Right kidney (tissue), 9 donors: ENCODE results near the gene BORA.
A peak's percentile ranks its signal among the peaks of the same experiment; 100 is the strongest.
"Not testable (repeated sequence)": the region's sequence is repeated elsewhere in the genome, so short reads cannot be mapped to it uniquely, and the experiment has no call there.

Source experiments
- DNase-seq: peaks from one replicate; pipeline ENCODE4 v3.0.0-alpha.2; 2016
- long read RNA-seq, 8 donors: transcript quantifications; one replicate each; lab custom pipeline, GENCODE V29; 2026

Gene BORA
- long read RNA-seq, donor 1, partial matches to known transcripts, result 5 of 6 reads
- long read RNA-seq, donor 1, other reads (novel, unspliced or antisense), result 0 of 6 reads
- long read RNA-seq, donor 2, result 0 reads
- long read RNA-seq, donor 3, result 0 reads
- long read RNA-seq, donor 4, partial matches to known transcripts, result 16 of 17 reads
- long read RNA-seq, donor 4, other reads (novel, unspliced or antisense), result 0 of 17 reads
- long read RNA-seq, donor 5, result 0 reads
- long read RNA-seq, donor 6, partial matches to known transcripts, result 0 of 2 reads
- long read RNA-seq, donor 6, other reads (novel, unspliced or antisense), result 0 of 2 reads
- long read RNA-seq, donor 7, partial matches to known transcripts, result 36 of 36 reads
- long read RNA-seq, donor 7, other reads (novel, unspliced or antisense), result 0 of 36 reads
- long read RNA-seq, donor 8, partial matches to known transcripts, result 0 of 3 reads
- long read RNA-seq, donor 8, other reads (novel, unspliced or antisense), result 0 of 3 reads

DNA sequence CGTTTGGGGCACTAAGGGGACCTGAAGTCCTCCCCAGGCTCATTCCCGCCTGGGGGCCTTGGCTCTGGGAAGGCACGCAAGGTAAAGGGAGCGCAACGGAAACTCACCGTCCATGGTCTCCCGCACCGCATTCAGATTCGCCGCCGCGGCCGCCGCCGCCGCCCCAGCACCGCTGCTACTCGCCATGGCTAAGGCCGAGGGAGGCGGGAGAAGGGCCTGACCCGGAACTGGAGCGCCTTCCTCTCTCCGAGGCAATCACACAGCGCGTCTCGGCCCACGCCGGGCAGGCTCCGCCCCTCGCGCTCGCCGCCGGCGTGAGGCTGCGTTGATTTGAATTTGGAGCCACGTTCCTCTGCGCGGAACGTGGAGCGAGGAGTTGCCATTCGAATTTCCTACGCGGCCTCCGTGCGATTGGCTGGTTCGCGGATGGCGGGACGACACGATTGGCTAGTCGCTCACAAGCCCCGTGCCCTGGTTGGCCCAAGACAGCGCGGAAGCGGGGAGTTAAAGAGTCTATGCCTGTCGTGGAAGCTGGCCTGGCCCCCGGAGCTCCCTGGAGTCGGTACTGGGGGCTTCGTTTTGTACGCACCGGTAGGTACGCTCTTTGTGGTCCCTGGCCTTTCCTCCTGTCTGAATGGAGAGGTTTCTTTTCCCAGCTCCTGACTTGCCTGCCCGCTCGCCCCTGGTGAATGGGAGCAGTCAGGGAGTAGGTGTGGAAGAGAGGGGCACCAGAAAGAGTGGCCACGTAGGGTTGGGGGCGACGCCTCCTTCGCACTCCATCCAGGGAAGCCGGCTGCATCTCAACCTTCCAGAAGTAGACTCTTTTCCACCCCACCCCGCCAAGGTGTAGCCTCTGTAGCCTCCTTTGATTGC lies at the start of gene BORA, which contains the start of gene MZT1:
Gene BORA, plus strand, starts transcription at position 507 of the 873 bp plus-strand sequence. CDS start 1,018 bp downstream, outside the sequence.
Gene MZT1, minus strand, starts transcription at position 213 of the 873 bp plus-strand sequence. Its CDS starts 27 bp downstream, at position 186.
- DNase-seq, result peak; percentile 94

DNA sequence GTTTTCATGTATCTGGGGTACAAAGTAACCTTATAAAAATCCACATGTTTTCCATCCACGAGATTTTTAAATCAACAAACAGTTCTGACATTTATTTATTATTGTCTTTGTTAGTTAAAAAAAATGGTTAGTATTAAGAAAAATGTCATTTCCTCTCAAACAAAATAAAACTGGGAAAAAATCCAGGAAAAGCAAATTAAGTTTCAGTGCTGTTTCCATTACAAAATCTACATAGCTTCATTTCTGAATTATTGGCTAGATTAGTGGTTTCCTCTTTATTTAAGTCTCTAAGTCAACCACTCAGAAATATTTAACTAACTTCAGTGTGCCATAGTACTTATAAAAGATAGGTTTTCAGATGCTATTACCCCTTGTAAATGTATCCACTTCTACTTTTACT lies 49.4 kb upstream of the BORA start:
- no peak for DNase-seq

DNA sequence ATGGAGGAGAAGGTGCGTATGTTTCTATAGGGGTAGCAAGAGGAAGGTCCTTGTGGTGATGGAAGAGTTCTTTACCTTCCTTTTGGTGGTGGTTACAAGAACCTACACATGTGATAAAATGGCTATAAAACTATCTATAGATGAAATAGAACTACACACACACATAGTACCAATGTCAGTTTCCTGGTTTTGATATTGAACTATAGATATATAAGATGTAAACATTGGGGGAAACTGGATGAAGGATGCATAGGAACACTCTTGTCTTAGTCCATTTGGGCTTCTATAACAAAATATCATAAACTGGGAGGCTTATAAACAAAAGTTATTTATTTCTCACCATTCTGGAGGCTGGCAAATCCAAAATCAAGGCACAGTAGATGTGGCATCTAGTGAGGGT lies 47.4 kb upstream of the BORA start:
- no peak for DNase-seq

DNA sequence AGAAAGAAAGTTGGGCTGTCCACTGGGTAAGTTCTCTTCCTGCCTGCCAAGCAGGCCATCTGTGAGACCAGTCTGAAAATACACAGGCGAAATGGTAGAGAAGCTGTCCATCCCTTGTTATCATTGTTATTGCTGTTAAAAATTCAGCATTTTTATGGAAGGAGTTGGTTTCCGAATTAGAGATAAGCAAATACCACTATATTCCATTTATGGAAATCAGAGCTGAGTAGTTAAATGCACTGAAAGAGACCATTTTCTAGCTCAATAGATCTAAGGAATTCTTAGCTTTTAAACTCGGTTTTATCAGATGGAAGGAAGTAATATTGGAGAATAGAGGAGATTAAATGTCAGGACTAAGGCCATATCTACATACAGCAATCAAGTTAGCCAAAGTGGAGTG lies 41.0 kb upstream of the BORA start:
- no peak for DNase-seq

DNA sequence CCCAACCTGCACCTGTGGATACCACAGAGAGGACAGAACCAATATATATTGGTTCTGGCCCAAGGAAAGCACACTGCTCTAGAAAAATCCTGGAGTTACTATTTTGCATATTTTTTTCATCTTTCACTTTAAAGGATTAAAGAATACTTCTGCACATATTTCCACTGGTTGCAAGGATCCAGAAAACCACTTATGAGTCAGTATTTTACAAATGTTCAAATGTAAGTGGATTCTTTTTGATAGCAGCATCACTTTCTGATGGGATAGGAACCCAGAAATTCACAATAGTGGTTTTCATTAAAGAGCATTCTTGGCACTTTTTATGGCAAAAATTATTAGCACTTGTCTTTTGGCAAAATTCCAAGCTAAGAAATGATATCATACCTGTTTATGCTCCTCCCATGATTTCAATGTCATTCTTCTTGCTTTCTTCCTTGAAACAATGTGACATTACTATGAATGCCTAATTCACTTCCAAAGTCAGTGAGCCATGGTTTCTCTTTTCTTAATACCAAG lies 38.5 kb upstream of the BORA start:
- no peak for DNase-seq

DNA sequence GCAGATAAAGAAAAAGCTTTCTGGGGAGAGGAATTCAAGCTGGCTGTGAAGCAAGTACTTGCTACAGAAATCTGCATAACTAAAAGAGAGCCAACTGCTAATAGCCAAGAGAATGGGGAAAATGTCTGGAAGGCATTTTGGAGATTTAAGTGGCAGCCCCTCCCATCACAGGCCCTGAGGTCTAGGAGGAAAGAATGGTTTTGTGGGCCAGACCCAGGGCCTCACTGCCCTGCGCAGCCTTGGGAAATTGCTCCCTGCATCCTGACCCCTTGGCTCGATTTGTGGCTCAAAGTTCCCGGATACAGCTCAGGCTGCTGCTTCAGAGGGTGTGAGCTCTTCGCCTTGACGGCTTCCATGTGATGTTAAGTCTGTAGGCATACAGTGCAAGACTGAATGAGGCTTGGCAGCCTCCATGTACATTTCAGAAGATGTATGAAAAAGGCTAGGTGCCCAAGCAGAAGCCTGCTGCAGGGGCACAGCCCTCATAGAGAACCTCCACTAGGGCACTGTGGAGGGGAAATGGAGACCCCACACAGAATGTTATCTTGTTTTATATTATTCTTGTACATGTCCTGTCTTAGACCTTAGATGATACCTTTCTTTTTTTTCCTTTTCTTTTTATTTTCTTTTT lies 34.7 kb upstream of the BORA start:
- no peak for DNase-seq

DNA sequence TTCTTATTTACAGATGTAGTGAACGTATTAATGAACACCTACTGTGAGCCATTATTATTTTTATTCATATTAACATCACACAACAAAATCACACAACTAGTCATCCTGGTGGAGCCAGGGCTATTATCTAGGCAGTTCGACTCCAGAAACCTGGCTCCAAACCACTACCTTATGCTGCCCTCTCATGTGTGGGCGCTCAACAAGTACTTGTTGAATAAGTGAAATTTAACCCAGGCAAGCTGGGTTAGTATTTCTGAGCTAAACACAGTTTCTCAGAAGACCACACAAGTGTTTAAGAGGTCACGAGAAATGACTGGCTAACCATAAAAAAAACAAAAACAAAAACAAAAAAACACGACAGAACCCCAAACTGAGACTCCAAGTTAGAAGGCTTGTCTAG lies 33.9 kb upstream of the BORA start:
- no peak for DNase-seq

DNA sequence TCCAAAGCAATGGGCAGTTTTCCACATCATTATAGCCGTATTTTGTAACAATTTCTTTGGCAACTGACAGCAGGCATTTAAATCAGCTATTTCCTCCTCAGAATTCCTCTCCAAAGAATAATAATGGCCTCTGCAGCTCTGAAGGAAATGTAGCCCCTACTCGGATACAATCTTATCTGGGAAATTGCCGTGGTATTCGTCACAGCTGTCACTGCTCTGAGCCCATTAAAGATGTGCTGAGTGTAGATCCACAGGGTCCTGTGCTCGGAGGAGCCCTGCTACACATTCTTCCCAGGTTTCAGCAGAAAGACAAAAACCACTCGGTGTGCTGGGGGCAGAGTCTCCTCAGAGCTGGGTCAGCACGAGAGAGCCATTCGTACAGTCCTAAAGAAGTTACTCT lies 33.4 kb upstream of the BORA start:
- no peak for DNase-seq

DNA sequence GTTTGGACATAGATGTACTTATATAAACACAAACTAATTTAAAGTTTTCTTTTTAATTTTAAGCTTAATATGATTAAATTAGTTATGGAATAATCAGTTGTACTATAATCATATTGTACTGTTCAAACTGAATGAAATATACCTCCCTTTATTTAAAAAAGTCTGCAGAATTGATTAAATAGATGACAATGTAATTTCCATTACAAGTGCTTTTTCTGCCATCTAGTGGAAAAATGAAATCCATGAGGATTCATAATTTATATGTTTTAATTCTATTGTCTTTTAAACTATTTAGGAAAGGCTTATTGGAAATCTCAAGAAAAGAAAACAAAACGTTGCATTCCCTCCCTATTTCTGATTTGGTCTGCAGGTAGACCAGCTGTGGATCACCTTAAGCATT lies 31.1 kb upstream of the BORA start:
- no peak for DNase-seq

DNA sequence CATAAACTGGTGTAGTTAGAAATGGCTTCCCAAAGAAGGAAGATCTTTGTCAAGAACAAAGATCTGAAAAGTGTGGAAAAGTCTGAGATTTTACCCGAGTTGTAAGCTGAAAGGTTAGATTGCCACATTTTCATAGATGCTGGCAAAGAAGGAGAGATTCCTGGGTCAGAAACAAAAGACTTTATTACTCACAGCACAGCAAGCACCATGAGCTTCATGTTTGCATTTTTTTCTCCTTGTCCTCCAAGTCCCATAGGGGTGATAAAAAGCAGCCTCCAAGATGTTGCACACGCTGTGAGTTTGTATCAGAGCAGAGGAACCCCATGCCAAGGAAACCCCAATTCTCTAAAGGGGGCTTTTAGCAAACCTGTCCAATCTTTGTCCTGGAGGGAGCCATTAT lies 29.6 kb upstream of the BORA start:
- DNase-seq, result no peak

DNA sequence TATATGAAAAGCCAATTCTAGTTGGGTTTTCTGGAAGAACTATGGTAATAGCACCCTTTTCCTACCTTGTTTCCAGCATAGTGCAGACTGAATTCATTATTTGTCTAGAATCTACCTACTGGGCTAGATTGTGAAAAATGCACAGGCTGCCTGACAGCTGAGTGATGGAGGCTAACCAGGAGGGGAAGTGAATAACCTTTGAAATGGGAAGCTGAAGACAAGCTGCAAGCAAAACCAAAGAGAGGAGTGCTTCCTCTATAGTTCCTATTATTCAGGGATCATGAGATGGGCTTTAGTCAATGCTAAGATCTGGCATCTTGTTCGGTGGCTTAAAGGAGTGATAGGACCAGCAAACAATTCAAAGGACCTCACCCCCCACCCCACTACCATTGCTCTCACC lies 27.2 kb upstream of the BORA start:
- DNase-seq, result no peak

DNA sequence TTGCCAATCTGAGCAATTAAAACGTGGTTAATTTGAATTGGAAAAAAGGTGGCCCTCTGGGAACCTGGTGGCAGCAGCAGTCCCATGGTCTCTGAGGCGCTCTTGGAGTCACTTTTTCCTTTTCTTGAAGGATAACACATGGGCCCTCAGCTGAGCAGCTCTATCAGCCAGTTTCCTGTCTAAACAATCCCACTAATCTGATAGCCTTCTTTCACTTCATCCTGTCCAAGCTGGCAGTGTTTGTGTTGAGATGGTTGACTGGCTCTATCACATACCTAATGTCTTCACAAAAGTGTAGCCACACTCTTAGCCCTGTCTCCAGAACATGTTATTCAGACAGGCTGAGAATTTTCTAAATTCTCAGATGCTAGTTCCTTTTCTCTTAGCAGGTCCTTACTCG lies 10.9 kb upstream of the BORA start:
- DNase-seq, result no peak

DNA sequence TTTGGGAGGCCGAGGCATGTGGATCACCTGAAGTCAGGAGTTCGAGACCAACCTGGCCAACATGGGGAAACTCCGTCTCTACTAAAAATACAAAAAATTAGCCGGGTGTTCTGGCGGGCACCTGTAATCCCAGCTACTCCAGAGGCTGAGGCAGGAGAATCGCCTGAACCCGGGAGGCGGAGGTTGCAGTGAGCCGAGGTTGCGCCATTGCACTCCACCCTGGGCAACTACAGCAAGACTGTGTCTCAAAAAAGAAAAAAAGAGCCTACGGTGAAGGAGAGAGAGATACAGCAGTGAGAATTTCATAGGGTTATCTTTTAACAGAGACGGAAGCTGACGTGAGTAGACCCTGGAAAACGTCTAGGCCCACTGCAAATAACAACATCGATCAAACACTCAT lies 1.5 kb upstream of the BORA start:
- DNase-seq, result not testable (repeated sequence)

DNA sequence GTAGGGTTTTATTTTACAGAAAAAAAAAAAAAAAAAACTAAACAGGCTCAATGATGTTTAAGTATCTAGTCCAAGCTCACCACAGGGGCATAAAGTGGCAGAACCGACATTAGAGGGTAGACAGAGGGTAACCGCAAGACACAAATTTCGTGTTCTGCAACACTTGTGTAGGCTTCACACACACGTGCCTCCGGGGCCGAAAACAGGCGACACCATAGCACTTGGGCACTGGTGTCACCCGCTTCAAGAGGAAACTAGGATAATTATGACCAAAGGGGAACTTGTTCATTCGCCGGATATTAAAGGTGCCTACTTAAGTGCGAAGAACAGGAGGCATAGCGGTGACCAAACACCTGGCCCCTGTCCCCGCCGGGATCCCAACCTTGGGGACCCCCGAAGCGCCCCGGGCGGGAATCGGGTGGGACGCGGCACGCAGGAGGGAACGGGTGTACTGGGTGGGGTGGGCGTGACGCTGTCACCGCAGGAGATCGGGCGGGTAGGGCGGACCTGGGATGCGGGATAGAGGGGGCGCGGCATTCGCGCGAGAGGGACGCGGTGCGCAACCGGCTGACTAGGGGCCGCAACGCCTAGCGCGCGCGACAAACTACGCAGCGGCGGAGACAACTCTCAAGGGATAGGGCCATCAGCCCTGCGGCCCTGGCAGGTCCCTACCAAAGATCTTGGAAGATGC lies 852 bp upstream of the BORA start:
- DNase-seq, result no peak

DNA sequence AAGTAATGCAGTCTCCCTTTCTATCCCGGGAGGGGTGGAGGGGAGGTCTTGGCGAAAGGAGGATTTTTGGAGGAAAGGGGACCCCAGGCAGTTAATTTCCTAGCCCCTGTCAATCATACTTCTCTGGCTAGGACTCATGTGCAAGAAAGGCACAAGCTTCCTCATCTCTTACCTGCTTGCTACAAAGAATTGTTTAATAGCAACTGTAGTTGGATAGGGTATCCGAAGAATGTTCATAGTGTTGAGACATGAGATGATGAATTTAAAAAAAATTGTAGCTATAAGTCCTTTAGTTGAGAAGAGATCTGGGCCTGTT lies 525 bp downstream of the BORA start:
- DNase-seq, result no peak

DNA sequence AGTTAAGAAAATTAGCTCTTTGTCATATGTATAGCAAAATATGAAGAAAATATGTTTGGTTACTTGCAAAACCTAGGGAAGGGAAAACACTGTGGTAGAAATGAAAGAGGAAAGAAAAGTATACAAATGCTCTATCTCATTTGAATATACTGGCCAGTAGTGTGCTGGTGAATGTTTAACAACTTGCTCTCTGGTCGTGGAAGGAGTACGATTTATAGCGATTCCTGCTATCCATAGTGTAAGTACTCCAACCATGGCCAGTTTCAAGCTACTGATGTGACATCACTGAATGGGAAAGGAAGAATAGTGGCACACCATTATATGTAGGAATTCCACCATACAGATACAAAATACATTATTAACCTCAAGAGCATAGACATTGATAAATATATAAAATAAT lies 9.3 kb downstream of the BORA start:
- no peak for DNase-seq

DNA sequence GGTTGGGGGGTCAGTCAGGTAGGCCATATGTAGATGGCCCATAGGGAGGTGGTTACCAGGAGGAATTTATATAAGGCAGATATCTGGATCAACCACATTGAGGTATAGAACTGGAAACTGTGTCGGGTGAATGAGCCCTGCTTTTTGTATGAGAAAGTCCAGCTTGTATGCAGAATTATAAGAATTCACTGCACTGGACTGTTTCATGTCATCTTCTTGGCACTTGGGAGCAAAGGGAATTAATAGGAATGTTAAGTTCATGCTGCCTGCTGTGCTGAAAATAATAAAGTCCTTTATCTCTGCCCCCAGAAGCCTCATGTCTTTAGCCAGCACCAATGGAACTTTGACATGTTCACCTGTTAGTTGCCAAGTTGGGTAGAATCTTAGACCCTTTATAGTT lies 12.3 kb downstream of the BORA start:
- DNase-seq, result no peak

DNA sequence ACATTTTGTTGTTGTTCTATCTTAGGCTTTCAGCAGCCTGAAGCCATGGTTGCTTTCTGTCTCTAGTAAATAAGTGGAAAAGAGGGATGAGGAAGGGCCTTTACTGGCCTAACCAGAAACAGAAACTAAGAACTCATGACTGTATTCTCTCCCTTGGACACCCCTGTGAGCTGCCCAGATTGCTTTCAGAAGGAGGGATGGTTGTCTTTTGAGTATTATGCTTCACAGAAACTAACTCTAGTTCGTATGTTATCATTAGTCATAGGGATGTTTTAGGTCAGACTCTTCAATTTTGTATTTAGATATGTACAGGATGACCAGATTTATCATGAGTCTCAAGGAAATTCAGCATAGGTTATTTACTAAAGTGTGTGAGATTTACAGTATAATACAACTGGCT lies 17.5 kb downstream of the BORA start:
- no peak for DNase-seq

DNA sequence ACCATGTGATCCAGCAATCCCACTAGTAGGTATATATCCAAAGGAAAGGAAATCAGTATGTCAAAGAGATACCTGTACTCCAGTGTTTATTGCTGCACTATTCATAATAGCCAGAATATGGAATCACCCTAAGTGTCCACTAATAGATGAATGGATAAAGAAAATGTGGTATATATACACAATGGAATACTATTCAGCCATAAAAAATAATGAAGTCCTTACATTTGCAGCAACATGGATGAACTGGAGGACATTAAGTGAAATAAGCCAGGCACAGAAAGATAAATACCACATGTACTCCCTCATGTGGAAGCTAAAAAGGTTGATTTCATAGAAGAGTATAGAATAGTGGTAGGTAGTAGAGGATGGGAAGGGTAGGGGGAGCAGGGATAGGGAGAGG lies 23.5 kb downstream of the BORA start:
- DNase-seq, result no peak

DNA sequence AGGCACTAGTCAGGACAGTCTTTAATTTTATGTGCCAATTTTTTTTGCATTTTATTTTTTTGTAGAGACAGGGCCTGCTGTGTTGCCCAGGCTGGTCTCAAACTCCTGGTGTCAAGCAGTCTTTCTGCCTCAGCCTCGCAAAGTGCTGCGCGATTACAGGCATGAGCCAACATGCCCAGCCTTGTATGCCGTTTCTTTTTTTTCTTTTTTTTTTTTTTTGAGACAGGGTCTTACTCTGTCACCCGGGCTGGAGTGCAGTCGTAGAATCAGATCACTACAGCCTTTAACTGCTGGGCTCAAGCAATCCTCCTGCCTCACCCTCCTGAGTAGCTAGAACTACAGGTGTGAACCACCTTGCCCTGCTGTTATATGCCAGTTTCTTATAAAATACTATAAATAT lies 26.4 kb downstream of the BORA start:
- no peak for DNase-seq

DNA sequence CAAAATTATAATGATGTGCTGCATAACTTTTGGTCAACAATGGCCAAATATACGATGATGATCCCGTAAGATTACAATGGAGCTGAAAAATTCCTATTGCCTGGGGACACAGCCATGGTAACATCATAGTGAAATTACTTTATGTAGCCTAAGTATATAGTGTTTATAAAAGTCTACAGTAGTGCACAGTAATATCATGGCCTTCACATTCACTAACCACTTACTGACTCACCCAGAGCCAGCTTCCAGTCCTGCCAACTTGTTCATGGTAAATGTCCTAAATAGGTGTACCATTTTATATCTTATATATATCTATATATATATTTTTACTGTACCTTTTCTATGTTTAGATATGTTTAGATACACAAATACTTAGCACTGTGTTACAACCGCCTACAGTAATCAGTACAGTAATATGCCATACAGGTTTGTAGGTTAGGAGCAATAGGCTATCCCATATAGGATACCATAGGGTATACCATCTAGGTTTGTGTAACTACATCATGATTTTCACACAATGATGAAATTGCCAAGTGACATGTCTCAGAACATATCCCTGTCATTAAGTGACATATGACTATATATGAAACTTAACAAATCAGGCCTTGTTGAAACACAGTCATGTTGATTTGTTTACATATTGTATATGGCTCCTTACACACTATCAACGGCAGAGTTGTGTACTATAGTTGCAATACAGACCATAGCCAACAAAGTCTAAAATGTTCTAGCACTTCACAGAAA lies 30.2 kb downstream of the BORA start:
- DNase-seq, result no peak
